Measurements from ENCODE around the gene BACE2.

DNA sequence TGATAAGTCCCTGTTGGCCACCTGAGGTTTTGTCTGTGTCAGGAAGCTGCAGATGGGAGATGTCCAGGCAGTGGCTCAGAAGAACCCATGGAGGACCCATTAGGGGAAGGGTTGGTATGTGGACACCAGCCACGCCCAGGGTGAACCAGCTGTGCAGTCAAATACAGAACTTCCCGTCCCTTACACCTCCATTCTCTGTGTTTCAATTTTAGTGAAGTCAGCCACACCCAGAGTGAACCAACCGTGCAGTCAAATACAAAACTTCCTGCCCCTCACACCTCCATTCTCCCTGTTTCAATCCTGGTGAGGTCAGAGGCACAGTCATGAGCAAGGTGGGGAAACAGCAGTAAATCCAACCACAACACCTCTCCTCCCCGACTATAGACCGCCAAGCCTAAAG is 27.4 kb downstream of the BACE2 start:
- TF ChIP-seq POLR2AphosphoS5 (IDR thresholded peaks at IDR 0.05) (no peak), CTCF (IDR thresholded peaks at IDR 0.05; ENCODE audit: poor library complexity, severe bottlenecking) (no peak), TAF1 (IDR thresholded peaks at IDR 0.05; ENCODE audit: low read depth) (no peak), EZH2 (IDR thresholded peaks at IDR 0.05; ENCODE audit: borderline replicate concordance, insufficient read depth, low read length, poor library complexity, severe bottlenecking) (no peak), MXI1 (conservative IDR thresholded peaks at IDR 0.05; ENCODE audit: poor library complexity, severe bottlenecking) (no peak)
